Thymus (tissue), 11 donors: ENCODE results near the gene RAMAC. TPM values are rescaled to one million over a fixed set of nuclear protein-coding genes. Genes with fewer than 3 reads are reported as not detected.

Experiments used
- DNase-seq, 9 donors: peaks; one replicate each; pipeline ENCODE4 v3.0.0-alpha.2; 2013; ENCODE audit warnings: low spot score in 9 of 9, low read depth in 6 of 9, missing footprints in 1 of 9
- H3K27ac ChIP-seq, 2 donors: one replicate each; pipeline ENCODE4 v1.5.1; 2013; ENCODE audit warnings: control low read depth in 1 of 2, low read depth in 1 of 2, low read length in 1 of 2, mild to moderate bottlenecking in 1 of 2, moderate library complexity in 1 of 2
- H3K27me3 ChIP-seq, 2 donors: one replicate each; pipeline ENCODE4 v1.5.1; 2013; ENCODE audit warnings: low read length in 1 of 2; ENCODE audit not compliant: control insufficient read depth in 2 of 2, insufficient read depth in 1 of 2
- H3K36me3 ChIP-seq, 2 donors: one replicate each; pipeline ENCODE4 v1.5.1; 2013; ENCODE audit warnings: low read length in 1 of 2, mild to moderate bottlenecking in 1 of 2, moderate library complexity in 1 of 2; ENCODE audit not compliant: control insufficient read depth in 2 of 2, insufficient read depth in 2 of 2
- H3K4me1 ChIP-seq, 2 donors: one replicate each; pipeline ENCODE4 v1.5.1; 2013; ENCODE audit warnings: low read length in 2 of 2; ENCODE audit not compliant: control insufficient read depth in 2 of 2, insufficient read depth in 2 of 2
- H3K4me3 ChIP-seq, 2 donors: one replicate each; pipeline ENCODE4 v1.5.1; 2013; ENCODE audit warnings: low read length in 2 of 2, control low read depth in 1 of 2, mild to moderate bottlenecking in 1 of 2
- H3K9me3 ChIP-seq, 2 donors: one replicate each; pipeline ENCODE4 v1.5.1; 2013; ENCODE audit warnings: low read length in 1 of 2, mild to moderate bottlenecking in 1 of 2; ENCODE audit not compliant: control insufficient read depth in 2 of 2, insufficient read depth in 1 of 2
- WGBS: extraction: QIAGEN DNeasy Blood & Tissue Kit; methylation state at CpG from one replicate; pipeline ENCODE4 v1.1.7; 2013; 5-methylcytosine and 5-hydroxymethylcytosine counted together
- polyA plus RNA-seq: library from polyadenylated mRNA; stranded (reverse); fragments of 200-250 nt; gene quantifications from one replicate; pipeline ENCODE4 v1.2.3, GENCODE V29; 2013
- total RNA-seq: library from RNA; stranded (reverse); fragments of 120-200 nt; gene quantifications from one replicate; pipeline ENCODE4 v1.2.4, GENCODE V29; 2013
- donor health status: healthy.

RAMAC gene
- total and polyA plus RNA-seq, 2 donors, result 39.6 to 42.0 TPM

DNA sequence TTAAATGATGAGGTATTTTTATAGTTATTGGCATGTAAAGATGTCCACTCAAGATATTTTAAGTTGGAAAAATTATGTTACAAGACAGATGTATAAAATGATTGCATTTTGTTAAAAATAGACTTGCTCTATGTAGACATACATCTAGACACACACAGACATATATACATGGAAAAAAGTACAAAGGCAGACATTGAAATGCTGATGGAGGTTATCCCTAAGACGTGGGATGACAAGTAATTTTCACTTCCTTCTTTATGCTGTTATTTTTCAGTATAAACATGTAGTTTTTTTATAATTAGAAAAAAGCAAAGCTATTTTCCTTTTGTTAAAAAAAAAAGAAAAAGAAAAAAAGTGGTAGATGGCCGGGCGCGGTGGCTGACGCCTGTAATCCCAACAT, 40.7 kb upstream of the RAMAC start:
- Histone ChIP-seq H3K36me3 (no peaks in the 10 kb centered on the region), H3K4me1 (no peaks in the 10 kb centered on the region), H3K27ac (no peak overlapping the region), H3K4me3 (no peak overlapping the region), H3K9me3 (no peaks in the 10 kb centered on the region), H3K27me3 (peaks cover 0 to 5% of the 10 kb centered on the region in 2 donors)
- 93% methylated on average over 5 of the region's 5 CpGs for WGBS
- DNase-seq, result no peak

DNA sequence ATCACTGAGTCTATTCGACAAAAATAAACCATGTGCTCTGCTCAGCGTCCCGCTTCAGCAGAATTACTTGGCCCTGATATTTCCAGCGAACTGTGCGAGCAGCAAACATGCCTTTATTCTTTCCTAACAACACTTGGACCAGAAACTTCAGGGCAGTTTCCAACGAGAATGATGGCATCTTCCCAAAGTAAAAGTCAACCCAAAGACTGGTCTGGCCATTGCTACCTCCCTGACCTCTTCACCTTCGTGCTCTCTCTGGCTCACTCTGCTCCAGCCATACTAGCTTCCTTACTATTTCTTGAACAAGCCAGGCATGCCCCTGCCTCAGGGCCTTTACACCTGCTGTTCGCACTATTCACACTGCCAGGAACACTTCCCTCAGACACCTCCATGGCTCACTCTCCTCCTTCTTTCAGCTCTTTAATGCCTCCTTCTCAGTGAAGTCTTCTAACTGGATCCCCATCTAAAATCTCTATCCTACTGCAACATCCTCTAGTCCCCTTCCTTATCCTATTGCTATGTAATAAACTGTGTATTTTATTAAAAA, 39.8 kb upstream of the RAMAC start:
- peaks cover 3 to 9% of the 10 kb centered on the region in 2 donors for H3K27me3 ChIP-seq
- no peak overlapping the region for H3K4me3 ChIP-seq
- H3K4me1 ChIP-seq, result peaks cover 0 to 2% of the 10 kb centered on the region in 2 donors
- H3K36me3 ChIP-seq, result no peaks in the 10 kb centered on the region
- no peaks in the 10 kb centered on the region for H3K9me3 ChIP-seq
- 96% methylated on average over 8 of the region's 8 CpGs for WGBS
- no peak overlapping the region for H3K27ac ChIP-seq
- no peak for DNase-seq

DNA sequence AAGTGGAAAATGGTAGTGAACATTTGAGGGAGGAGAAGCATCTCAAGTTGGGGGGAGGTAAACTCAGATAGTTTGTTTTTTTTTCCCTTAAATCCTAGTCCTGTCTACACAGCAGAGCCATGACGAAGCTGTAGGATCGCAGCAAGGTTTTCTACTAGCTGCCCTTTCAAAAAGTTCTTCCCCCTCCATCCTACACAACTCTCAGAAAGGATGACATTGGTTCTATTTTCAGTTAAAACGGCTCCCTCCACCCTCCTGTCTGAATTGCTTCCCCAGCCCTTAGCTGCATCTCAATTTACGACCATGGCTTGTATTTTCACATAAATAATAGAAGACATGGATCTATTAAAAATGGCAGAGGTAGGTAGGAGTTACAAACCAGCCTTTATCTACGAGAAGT, 35.7 kb upstream of the RAMAC start:
- Histone ChIP-seq H3K9me3 (no peaks in the 10 kb centered on the region), H3K4me3 (no peak overlapping the region), H3K27me3 (peaks cover 22 to 30% of the 10 kb centered on the region in 2 donors), H3K36me3 (no peaks in the 10 kb centered on the region), H3K4me1 (peaks cover 3 to 10% of the 10 kb centered on the region in 2 donors), H3K27ac (no peak overlapping the region)
- DNase-seq, result no peak
- WGBS, result 92% methylated on average over 5 of the region's 5 CpGs

DNA sequence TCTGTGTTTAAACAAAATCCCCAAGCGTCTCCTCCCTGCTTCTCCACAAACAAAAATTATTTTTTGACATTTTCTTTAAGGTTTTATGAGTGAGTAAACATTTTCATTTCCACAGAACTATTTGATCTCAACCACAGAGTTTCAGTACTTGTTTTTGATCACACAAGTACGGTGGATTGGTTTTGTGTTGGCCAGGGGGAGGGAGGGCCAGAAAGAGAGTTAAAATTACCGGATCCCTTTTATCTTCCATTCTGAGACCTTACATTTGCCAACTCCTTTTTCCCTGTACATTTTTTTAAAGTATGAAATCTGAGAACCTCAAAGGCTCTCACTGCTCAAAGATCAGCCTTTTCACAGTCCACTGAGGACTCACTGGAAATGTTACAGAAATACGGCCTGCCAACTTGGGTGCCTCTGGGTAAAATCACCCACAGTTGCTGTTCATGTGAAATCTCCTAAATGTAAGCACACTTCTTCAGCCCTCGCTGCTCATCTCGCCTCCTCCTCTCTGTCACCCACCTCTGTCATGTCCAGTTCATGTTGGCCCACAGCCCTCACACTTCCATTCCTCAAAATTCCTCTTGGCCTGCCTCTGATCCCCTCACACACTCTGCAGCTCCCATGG, 35.2 kb upstream of the RAMAC start:
- peaks cover 3 to 10% of the 10 kb centered on the region in 2 donors for H3K4me1 ChIP-seq
- H3K36me3 ChIP-seq, result no peaks in the 10 kb centered on the region
- H3K4me3 ChIP-seq, result no peak overlapping the region
- no peak for DNase-seq
- 82% methylated on average over 6 of the region's 6 CpGs for WGBS
- peaks cover 22 to 30% of the 10 kb centered on the region in 2 donors for H3K27me3 ChIP-seq
- H3K27ac ChIP-seq, result no peak overlapping the region
- no peaks in the 10 kb centered on the region for H3K9me3 ChIP-seq

DNA sequence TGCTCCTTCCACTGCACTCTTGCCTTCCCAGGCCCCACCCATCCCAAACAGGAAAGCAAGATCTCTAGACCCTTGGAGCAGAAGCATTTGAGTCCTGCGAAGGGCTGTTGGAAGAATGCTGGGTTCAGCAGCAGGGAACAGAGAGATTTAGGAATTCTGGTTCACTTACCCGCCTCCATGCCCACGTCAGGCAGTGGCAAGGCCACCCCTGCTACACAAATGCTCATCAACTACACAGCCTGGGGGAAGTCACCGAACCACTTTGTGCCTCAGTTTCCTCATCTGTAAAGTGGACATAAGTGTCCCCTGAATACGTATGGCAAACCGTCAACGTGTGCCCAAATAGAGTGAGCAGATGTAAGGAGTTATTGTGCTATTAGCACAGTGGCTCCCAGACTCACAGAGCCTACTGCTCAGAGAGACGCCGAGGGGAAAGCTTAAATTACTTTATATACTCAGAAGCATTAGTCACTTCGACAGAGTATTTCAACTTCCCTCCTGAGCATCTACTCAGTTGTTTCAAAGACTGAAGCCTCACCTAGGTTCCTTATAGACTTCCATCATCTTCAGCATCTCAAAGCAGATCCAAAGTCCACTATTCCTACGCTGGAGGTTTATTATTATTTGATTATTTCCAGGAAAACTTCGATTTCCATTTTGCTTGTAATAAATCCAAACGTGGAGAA, 34.4 kb upstream of the RAMAC start:
- Histone ChIP-seq H3K36me3 (no peaks in the 10 kb centered on the region), H3K27ac (no peak overlapping the region), H3K4me3 (peak overlapping the region in 1 of 2 donors; percentile 50), H3K27me3 (peaks cover 22 to 30% of the 10 kb centered on the region in 2 donors), H3K4me1 (peaks cover 3 to 10% of the 10 kb centered on the region in 2 donors), H3K9me3 (no peaks in the 10 kb centered on the region)
- WGBS, result 61% methylated on average over 13 of the region's 13 CpGs
- peak in 1 of 9 donors; percentile 8 for DNase-seq

DNA sequence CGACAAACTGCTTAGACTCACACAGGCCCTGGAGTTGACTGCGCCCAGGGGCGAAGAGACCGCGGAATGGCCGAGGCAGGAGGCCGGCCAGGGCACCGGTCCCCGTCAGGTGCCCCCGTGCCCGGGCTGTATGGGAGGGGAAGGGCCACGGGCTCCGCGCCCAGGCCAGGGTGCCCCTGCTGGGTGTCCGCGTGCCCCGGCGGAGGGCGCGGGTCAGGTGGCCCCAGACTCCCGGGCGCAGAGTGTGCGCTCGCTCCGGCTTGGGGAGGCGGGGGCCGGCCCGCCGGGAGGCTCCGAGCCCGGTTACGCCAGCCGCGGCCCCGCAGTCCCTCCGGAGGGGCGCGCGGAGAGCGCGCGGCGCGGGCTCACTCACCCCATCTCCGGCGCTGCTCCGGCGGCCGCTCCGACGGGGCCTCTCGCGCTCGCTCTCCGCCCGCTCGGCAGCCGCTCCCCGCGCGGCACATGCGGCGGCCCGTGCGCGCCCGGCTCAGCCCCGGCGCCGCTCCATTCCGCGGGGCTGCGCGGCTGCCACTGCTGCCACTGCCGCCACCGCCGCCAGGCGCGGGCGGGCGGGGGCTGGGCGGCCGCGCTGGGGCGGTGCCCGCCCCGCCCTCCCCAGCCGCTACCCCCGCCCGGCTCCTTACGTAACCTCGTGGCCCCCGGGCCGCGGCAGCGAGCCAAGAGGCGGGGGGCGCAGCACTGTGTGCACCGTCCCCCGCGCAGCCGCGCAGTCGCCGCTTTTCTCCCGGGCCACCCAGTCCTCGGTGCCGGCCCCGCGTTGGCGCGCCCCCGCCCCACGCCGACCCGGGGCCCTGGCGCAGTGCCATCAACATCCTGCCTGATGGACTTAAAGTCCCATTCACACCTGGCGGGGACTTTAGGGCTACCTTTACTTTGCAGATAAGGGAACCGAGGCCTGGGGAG, 33.6 kb upstream of the RAMAC start, which contains the start of gene HOMER2:
TSS of gene HOMER2 (minus strand) at position 563 of the 924 bp plus-strand sequence. CDS start at position 378, 185 bp downstream.
- Histone ChIP-seq H3K4me3 (peak within 1 kb of the TSS in 1 of 2 donors; percentile 50), H3K27ac (no peak within 1 kb of the TSS), H3K27me3 (peaks cover 22 to 30% of the 10 kb centered on the region in 2 donors), H3K9me3 (no peaks in the 10 kb centered on the region), H3K36me3 (no peaks in the 10 kb centered on the region), H3K4me1 (peaks cover 3 to 10% of the 10 kb centered on the region in 2 donors)
- peak in 2 of 9 donors; percentile 8 to 31 for DNase-seq
- WGBS, result 2% methylated on average over 119 of the region's 119 CpGs

DNA sequence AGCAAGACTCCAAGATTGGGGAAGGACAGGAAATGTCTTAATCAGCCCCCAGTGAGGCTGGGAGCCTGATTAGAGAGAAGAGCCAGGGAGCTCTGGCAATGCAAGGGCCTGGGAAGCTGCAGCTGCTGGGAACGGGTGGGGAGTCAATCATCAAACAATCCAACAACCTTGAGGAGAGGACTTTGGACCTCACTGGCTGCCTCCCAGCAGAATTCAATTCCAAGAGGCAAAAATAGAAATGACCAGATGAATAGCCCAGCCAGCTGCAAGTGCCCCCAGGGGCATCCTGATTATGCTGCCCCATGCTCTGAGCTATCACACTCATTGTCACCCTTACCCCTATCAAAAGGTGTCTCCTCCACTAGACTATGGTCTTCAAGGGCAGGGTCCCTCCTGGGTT, 27.4 kb upstream of the RAMAC start:
- WGBS, result 98% methylated on average over 1 of the region's 1 CpG
- DNase-seq, result no peak

DNA sequence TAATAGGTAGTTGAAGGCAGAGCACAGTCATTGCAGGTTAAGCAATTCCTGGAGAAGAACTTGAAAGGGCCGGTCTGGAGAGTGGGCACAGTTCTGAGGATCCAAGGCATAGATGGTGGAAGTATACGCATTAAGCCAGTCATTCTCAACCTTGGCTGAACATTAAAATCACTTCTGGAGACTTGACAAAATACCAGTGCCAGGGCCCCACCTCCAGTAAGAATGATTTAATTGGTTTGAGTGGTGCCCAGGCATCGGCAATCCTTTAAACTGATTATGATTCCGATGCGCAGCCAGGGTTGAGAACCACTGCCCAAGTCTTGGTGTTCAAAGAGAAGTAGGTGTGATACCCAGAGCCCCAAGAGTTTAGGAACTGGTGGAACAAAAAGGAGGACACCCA, 26.6 kb upstream of the RAMAC start:
- H3K27ac ChIP-seq, result no peak overlapping the region
- H3K27me3 ChIP-seq, result no peaks in the 10 kb centered on the region
- no peaks in the 10 kb centered on the region for H3K9me3 ChIP-seq
- no peaks in the 10 kb centered on the region for H3K4me1 ChIP-seq
- no peaks in the 10 kb centered on the region for H3K36me3 ChIP-seq
- H3K4me3 ChIP-seq, result no peak overlapping the region
- DNase-seq, result no peak
- 99% methylated on average over 5 of the region's 5 CpGs for WGBS

More for the DNA sequence above, 27.4 kb upstream of the RAMAC start:
- no peaks in the 10 kb centered on the region for H3K36me3 ChIP-seq
- H3K4me3 ChIP-seq, result no peak overlapping the region
- peaks cover 0 to 2% of the 10 kb centered on the region in 2 donors for H3K27me3 ChIP-seq
- H3K9me3 ChIP-seq, result no peaks in the 10 kb centered on the region
- no peaks in the 10 kb centered on the region for H3K4me1 ChIP-seq
- no peak overlapping the region for H3K27ac ChIP-seq
